Measurements from ENCODE around the gene CPSF4L. TPM values are rescaled to one million over a fixed set of nuclear protein-coding genes. Genes with fewer than 3 reads are reported as not detected.

CPSF4L gene
- total RNA-seq, 2 donors from 2014 or later = not detected

DNA sequence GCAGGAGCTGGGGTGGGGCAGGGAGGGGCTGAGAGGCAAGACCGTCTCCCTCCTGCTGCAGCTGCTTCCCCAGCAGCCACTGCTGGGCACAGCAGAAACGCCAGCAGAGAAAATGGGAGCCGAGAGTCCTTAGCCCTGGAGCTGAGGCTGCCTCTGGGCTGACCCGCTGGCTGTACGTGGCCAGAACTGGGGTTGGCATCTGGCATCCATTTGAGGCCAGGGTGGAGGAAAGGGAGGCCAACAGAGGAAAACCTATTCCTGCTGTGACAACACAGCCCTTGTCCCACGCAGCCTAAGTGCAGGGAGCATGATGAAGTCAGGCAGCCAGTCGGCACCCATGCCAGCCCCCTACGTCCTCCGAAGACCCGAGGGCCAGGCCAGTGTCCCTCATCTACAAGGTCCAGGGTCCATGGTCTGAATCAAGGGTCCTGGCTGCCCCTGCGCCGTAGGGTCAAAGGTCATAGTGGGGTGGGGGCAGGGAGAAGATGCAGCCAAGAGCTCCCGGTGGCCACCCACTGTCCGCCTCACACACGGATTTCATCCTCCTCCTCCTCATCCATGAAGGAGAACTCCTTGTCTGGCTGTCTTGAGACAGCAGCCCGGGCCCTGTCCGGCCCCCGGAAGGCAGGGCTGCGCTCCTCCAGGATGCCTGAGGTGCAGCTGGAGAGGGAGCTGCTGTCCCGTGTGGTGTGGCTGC lies 23.4 kb upstream of the CPSF4L start:
- H3K36me3 Mint-ChIP-seq (ENCODE audit: low read depth) = peaks cover 2% of the 10 kb centered on the region

DNA sequence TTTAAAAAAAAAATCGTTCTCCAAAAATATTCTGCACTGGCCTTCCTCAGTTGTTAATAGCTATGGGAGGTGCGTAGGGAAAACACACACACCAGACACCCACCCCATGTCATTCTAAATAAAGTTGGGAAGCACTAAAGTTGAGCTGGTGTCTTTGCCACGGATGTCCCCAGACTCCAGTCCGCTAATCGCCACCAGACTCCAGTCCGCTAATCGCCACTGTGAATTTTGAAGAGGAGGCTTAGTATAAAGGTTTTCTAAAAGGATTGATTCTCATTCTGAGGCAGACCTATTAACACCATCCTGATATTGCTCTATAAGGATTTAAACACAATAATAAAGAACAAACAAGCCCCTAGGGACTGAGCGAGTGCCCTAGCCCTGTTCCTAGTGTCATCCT lies 22.7 kb upstream of the CPSF4L start:
- H3K27me3 Mint-ChIP-seq = peaks cover 20% of the 10 kb centered on the region
- peaks cover 2% of the 10 kb centered on the region for H3K36me3 Mint-ChIP-seq (ENCODE audit: low read depth)
- ATAC-seq (no peak), DNase-seq (no peak)
- no peaks in the 10 kb centered on the region for H3K9me3 ChIP-seq (ENCODE audit: control insufficient read depth, low read length, poor library complexity, severe bottlenecking)
- no peak overlapping the region for H3K27ac Mint-ChIP-seq
- no peak overlapping the region for H3K4me3 Mint-ChIP-seq
- peaks cover 4% of the 10 kb centered on the region for H3K4me1 Mint-ChIP-seq

More for the DNA sequence above, 23.4 kb upstream of the CPSF4L start:
- Mint-ChIP-seq H3K4me1 (peaks cover 9% of the 10 kb centered on the region), H3K27me3 (peaks cover 20% of the 10 kb centered on the region), H3K4me3 (no peak overlapping the region), H3K27ac (no peak overlapping the region)
- ATAC-seq (no peak), DNase-seq (no peak)
- H3K9me3 ChIP-seq (ENCODE audit: control insufficient read depth, low read length, poor library complexity, severe bottlenecking) = no peaks in the 10 kb centered on the region

DNA sequence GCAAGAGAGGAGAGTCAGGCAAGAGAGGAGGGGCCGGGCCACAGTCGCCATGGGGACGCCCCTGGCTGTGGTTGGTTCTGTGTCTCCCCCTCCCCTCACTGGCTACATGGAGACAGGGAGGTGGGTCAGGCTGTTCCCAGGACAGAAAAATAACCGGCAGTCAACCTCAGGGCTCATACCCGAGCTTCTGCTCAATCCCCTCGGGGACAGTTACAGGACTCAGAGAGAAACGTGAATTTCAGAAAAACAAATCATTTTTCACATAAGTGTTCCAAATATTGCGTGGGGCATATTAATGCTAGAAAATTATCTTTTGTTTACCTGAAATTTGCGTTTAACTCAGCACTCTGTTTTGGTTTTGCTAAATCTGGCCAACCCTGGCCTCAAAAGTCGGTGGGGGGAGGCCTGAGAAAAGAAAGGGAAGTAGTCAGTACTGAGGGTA lies 22.2 kb upstream of the CPSF4L start:
- Mint-ChIP-seq H3K4me1 (peaks cover 3% of the 10 kb centered on the region), H3K4me3 (no peak overlapping the region), H3K27me3 (peaks cover 22% of the 10 kb centered on the region), H3K27ac (no peak overlapping the region), H3K36me3 (ENCODE audit: low read depth) (peaks cover 2% of the 10 kb centered on the region)
- ATAC-seq = no peak
- no peaks in the 10 kb centered on the region for H3K9me3 ChIP-seq (ENCODE audit: control insufficient read depth, low read length, poor library complexity, severe bottlenecking)
- DNase-seq = no peak

DNA sequence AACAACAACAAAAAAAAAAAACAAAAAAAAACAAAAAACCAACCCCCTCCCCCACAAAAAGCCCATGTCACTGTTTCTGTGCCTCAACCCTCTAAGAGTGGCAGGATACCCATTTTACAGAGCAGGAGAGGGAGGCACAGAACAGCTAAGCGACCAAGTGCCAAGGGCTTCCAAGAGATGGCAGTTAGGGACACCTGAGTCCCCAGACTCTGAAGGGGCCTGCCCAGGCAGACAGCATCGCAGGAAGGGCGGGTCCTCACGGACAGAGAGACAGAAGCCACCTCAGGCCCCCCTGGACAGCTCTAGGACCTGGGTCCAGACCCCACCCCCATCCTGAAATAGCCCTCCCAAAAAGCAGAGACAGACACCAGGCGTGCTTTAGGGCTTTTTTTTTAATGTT lies 21.6 kb upstream of the CPSF4L start:
- no peaks in the 10 kb centered on the region for H3K9me3 ChIP-seq (ENCODE audit: control insufficient read depth, low read length, poor library complexity, severe bottlenecking)
- H3K4me1 Mint-ChIP-seq = no peaks in the 10 kb centered on the region
- ATAC-seq = no peak
- H3K27me3 Mint-ChIP-seq = peaks cover 28% of the 10 kb centered on the region
- H3K4me3 Mint-ChIP-seq = no peak overlapping the region
- H3K36me3 Mint-ChIP-seq (ENCODE audit: low read depth) = no peaks in the 10 kb centered on the region
- no peak for DNase-seq
- H3K27ac Mint-ChIP-seq = no peak overlapping the region

DNA sequence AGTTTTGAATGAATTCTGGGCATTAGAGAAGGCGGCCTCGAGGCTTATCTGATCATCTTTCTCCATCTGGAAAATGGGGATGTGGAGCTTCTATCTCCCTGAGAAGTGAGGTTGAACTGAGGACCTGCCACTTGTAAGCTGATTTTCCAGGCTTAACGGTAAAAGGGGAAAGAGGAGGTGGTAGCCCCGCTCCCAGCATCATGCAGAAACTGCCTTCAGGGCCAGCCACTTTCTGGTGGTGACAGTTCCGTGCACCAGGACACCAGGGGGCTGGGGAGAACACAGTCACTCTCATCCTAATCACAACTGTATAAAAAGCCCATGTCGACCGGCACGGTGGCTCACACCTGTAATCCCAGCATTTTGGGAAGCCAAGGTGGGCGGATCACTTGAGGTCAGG lies 20.9 kb upstream of the CPSF4L start:
- Mint-ChIP-seq H3K27ac (no peak overlapping the region), H3K4me3 (no peak overlapping the region), H3K36me3 (ENCODE audit: low read depth) (no peaks in the 10 kb centered on the region), H3K4me1 (no peaks in the 10 kb centered on the region), H3K27me3 (peaks cover 25% of the 10 kb centered on the region)
- DNase-seq (no peak), ATAC-seq (no peak)
- H3K9me3 ChIP-seq (ENCODE audit: control insufficient read depth, low read length, poor library complexity, severe bottlenecking) = no peaks in the 10 kb centered on the region

DNA sequence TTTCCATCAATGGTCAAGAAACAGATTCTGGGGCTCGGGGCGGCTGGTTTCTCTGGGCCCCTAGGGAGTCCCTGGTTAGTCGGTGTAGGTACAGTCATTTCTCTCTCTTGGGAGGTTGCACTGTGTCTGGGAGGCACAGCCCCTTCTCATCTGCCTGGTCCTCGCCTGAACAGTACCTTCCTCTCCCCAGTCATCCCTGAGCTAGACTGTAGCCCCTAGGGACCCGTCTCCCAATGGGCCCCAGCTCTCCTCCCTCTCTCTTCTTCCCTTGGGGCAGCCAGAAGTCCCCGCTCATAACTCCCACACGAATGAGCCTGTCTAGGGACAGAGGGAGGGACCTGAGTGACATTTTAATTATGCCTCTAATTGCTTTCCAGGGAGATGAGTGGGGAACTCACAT lies 20.2 kb upstream of the CPSF4L start:
- no peak overlapping the region for H3K27ac Mint-ChIP-seq
- H3K9me3 ChIP-seq (ENCODE audit: control insufficient read depth, low read length, poor library complexity, severe bottlenecking) = no peaks in the 10 kb centered on the region
- H3K36me3 Mint-ChIP-seq (ENCODE audit: low read depth) = no peaks in the 10 kb centered on the region
- H3K27me3 Mint-ChIP-seq = peaks cover 18% of the 10 kb centered on the region
- no peak overlapping the region for H3K4me3 Mint-ChIP-seq
- ATAC-seq (no peak), DNase-seq (no peak)
- no peaks in the 10 kb centered on the region for H3K4me1 Mint-ChIP-seq

DNA sequence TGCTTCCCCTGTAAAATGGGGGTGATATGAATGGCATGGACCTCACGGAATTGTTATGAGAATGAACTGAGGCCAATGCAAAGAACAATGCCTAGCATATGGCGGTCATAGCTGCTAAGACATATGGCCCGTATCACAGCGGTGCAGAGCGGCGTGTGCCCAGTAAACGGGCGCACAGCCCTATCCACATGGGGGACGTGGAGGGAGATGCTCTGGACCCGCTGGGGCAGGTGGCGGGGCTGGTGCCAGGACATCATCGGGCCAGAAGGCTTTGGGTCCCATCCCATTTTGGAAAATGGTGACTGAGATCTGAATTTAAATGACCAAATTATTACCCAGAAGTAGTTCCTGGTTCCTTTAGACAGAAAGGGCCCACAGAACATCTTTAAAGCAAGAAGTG lies 18.5 kb upstream of the CPSF4L start:
- Mint-ChIP-seq H3K27me3 (peaks cover 8% of the 10 kb centered on the region), H3K27ac (no peak overlapping the region), H3K4me1 (no peaks in the 10 kb centered on the region), H3K4me3 (no peak overlapping the region), H3K36me3 (ENCODE audit: low read depth) (no peaks in the 10 kb centered on the region)
- ATAC-seq (no peak), DNase-seq (no peak)
- no peaks in the 10 kb centered on the region for H3K9me3 ChIP-seq (ENCODE audit: control insufficient read depth, low read length, poor library complexity, severe bottlenecking)

DNA sequence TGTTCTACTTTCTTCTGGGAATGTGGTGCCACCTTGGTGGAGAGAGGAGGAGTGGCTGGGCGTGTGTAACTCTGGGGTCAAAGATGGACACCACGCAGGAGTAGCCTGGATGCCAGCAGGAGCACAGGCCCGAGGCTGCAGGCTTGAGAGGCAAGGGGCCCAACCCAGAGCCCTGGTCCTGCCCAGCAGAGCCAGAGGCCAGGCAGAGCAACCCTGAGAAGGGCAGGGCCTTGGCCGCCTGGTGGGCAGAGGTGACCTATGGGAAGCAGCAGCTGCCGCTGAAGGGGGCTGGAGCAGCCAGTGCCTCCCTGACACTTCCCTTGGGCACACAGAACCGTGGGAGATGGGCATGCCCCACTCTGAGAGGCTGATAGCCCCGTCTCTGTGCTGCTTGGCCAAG lies 18.0 kb upstream of the CPSF4L start:
- no peak for DNase-seq
- ATAC-seq = no peak
- no peak overlapping the region for H3K27ac Mint-ChIP-seq
- H3K9me3 ChIP-seq (ENCODE audit: control insufficient read depth, low read length, poor library complexity, severe bottlenecking) = no peaks in the 10 kb centered on the region
- no peak overlapping the region for H3K4me3 Mint-ChIP-seq
- no peaks in the 10 kb centered on the region for H3K36me3 Mint-ChIP-seq (ENCODE audit: low read depth)
- H3K4me1 Mint-ChIP-seq = no peaks in the 10 kb centered on the region
- peaks cover 9% of the 10 kb centered on the region for H3K27me3 Mint-ChIP-seq

DNA sequence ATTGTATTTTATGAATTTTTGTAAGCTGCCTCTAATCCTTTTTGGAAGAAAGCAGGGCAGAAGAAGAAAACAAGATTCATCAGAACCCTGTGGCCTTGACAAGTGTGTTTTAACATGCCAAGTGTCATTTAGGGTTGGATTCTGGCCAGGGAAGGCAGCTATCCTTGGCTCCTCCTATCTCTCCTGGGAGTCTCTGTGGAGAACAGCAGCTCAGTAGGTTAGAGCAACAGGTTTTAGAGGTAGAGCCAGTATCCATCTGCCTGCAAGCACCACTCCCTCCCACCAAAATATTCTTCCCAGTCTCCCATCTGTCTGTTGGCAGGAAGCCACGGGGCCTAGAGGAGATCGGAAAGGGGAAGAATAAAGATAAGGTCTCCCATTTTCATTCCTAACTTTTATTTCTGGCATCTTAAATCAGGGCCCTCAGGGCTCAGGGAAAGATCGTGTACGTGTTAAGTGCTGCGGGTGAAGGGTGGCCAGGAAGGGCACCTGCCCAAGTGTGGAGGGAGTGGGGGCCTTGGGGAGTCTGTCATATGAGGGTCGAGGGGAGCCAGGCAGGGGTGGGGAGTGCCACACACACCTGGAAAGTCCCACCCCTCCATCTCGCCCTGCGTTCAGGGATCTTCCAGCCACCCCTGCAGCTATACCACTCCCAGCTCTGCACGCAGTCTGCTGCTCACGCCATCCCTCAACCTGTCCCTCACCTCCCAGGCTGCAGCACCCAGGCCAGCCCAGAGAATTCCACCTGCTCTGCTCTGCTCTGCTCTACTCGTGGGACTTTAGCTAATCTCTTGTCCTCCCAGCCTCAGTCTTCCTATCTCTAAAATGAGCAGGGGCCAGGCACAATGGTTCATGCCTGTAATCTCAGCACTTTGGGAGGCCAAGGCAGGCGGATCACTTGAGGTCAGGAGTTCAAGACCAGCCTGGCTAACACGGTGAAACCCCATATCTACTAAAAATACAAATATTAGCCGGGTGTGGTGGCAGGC lies 17.1 kb upstream of the CPSF4L start:
- Mint-ChIP-seq H3K4me3 (no peak overlapping the region), H3K27ac (no peak overlapping the region)
- no peak for DNase-seq

DNA sequence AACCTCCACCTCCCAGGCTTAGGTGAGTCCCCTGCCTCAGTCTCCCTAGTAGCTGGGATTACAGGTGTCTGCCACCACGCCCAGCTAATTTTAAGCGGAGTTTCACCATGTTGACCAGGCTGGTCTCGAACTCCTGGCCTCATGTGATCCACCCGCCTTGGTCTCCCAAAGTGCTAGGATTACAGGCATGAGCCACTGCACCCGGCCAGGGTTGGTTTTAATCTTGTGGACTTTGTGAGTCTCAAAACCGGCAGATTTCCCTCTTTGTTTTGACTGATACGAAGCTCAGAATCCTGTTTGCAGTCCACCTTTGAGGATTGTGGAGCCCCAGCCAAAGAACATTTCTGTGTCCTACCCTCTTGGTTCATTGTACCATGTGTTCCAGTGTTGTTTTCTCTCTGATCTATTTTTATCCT lies 16.4 kb upstream of the CPSF4L start:
- no peaks in the 10 kb centered on the region for H3K9me3 ChIP-seq (ENCODE audit: control insufficient read depth, low read length, poor library complexity, severe bottlenecking)
- H3K4me1 Mint-ChIP-seq = no peaks in the 10 kb centered on the region
- no peaks in the 10 kb centered on the region for H3K36me3 Mint-ChIP-seq (ENCODE audit: low read depth)
- no peak for DNase-seq
- H3K4me3 Mint-ChIP-seq = no peak overlapping the region
- H3K27ac Mint-ChIP-seq = no peak overlapping the region
- peaks cover 14% of the 10 kb centered on the region for H3K27me3 Mint-ChIP-seq
- ATAC-seq = no peak

More for the DNA sequence above, 17.1 kb upstream of the CPSF4L start:
- Mint-ChIP-seq H3K36me3 (ENCODE audit: low read depth) (no peaks in the 10 kb centered on the region), H3K27me3 (peaks cover 14% of the 10 kb centered on the region), H3K4me1 (no peaks in the 10 kb centered on the region)
- no peaks in the 10 kb centered on the region for H3K9me3 ChIP-seq (ENCODE audit: control insufficient read depth, low read length, poor library complexity, severe bottlenecking)
- no peak for ATAC-seq

DNA sequence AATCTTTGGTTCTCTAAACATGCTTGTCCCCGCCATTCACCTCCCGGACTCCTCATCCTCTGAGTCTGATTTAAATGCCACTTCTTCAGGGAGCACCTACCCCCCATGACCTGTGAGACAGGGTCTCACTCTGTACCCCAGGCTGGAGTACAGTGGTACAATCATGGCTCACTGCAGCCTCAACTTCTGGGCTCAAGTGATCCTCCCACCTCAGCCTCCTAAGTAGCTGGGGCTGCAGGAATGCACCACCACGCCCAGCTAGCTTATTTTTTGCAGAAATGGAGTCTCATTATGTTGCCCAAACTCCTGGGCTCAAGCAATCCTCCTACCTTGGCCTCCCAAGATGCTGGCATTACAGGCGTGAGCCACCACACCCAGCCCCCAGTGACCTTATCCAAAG lies 12.8 kb upstream of the CPSF4L start:
- Mint-ChIP-seq H3K36me3 (ENCODE audit: low read depth) (no peaks in the 10 kb centered on the region), H3K27me3 (peaks cover 14% of the 10 kb centered on the region), H3K4me3 (no peak overlapping the region), H3K4me1 (no peaks in the 10 kb centered on the region), H3K27ac (no peak overlapping the region)
- H3K9me3 ChIP-seq (ENCODE audit: control insufficient read depth, low read length, poor library complexity, severe bottlenecking) = no peaks in the 10 kb centered on the region
- no peak for DNase-seq
- ATAC-seq = no peak

DNA sequence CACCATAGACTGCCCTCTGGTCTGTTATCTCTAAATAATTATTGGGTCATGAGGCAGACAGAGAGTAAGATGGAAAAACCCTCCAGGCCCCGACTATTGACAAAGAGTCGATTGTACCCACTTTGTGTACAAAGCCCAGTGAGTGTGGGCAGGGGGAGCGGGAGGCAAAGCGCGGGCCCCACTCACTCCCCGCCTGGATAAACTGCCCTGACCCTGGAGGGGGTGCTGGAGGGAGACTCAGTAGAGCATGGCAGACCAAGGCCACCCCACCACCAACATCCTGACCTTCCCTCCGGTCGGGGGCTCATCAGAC lies 11.2 kb upstream of the CPSF4L start:
- no peaks in the 10 kb centered on the region for H3K4me1 Mint-ChIP-seq
- no peaks in the 10 kb centered on the region for H3K9me3 ChIP-seq (ENCODE audit: control insufficient read depth, low read length, poor library complexity, severe bottlenecking)
- H3K27me3 Mint-ChIP-seq = peaks cover 6% of the 10 kb centered on the region
- H3K27ac Mint-ChIP-seq = no peak overlapping the region
- DNase-seq = no peak
- H3K4me3 Mint-ChIP-seq = no peak overlapping the region
- no peak for ATAC-seq
- H3K36me3 Mint-ChIP-seq (ENCODE audit: low read depth) = no peaks in the 10 kb centered on the region

DNA sequence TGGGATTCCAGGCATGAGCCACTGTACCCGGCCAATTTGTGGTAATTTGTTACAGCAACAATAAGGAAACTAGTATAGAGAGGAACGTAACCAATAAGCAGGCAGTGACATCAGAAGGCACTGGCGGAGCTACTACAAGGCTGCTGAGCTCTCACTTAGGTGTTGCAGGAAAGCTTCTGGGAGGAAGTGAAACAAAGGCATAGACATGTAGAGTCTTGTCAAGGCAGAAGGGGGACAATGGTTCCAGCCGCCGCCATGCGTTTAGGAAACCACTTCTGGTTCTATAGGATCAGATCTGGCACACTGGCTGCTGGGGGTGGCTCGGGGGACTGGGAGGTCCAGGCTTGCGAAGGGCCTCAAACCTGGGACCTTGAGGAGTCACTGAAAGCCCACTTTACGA lies 9.4 kb upstream of the CPSF4L start:
- no peaks in the 10 kb centered on the region for H3K9me3 ChIP-seq (ENCODE audit: control insufficient read depth, low read length, poor library complexity, severe bottlenecking)
- no peak for ATAC-seq
- no peaks in the 10 kb centered on the region for H3K4me1 Mint-ChIP-seq
- H3K4me3 Mint-ChIP-seq = no peak overlapping the region
- DNase-seq = no peak
- H3K36me3 Mint-ChIP-seq (ENCODE audit: low read depth) = no peaks in the 10 kb centered on the region
- H3K27me3 Mint-ChIP-seq = peaks cover 6% of the 10 kb centered on the region
- no peak overlapping the region for H3K27ac Mint-ChIP-seq
